ENCODE measurements around the gene FAM181B.

- no peak for TF ChIP-seq CTCF (IDR thresholded peaks at IDR 0.05)
- TF ChIP-seq POLR2A (IDR thresholded peaks at IDR 0.05): no peak
Measured at GRCh38 chr11:82698576-82699352, 34.9 kb downstream of the FAM181B start.

Data from right lobe of liver (tissue), 4 donors.